22Rv1 (cell line): ENCODE results near the gene GLI2.

Source experiments
- H3K27ac ChIP-seq: fragments of 450-650 bp; 2 replicates; pipeline ENCODE4 v1.5.1; 2017
- CTCF ChIP-seq: fragments of 450-650 bp; IDR thresholded peaks from 2 replicates; pipeline ENCODE4 v1.5.1; 2017; ENCODE audit warnings: mild to moderate bottlenecking
- ZFX ChIP-seq: fragments of 450-650 bp; IDR thresholded peaks from 2 replicates; pipeline ENCODE4 v1.6.1; 2017; ENCODE audit warnings: antibody characterized with exemption, borderline replicate concordance

GLI2 gene

DNA sequence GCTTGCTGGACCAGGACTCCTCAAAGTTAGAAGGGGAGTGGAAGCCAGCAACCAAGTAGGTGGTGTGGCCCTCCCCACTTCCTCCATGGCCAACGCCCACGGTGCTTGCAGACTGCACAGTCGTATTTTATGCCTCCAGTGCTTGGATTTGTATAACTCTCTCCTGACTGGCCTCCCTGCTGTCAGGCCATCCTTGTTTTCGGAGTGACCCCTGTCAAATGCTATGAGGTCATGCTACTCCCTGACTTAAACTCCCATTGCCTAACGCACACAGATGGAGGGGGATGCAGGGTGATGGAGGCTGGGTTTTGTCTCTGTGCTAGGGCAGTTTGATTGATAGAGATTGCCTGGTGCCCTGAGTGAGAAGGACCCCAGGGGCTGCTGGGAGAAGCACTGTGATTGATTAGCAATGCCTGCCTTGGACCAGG lies 36.1 kb downstream of the GLI2 start:
- no peak overlapping the region for H3K27ac ChIP-seq
- TF ChIP-seq CTCF = no peak
- no peak for TF ChIP-seq ZFX

DNA sequence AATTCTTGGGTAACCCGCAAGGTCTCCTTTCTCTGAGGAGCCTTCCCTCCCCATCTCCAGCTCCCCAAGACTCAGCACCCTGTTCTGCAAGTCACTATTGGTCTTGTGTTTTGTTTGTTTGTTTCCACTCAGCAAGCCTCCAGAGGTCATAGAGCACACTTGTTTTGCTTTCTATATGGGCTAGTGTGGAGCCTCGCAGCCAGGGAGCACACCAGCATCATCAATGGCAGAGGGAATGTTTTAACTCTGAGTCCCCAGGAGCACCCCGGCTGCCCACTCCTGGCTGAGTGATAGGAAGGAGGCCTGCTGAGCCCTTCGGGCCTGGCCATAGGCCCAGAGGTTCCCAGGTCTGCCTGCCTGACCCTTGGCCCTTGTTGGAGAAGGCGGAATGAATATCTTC lies 36.6 kb downstream of the GLI2 start:
- H3K27ac ChIP-seq = no peak overlapping the region
- no peak for TF ChIP-seq ZFX
- TF ChIP-seq CTCF = no peak

DNA sequence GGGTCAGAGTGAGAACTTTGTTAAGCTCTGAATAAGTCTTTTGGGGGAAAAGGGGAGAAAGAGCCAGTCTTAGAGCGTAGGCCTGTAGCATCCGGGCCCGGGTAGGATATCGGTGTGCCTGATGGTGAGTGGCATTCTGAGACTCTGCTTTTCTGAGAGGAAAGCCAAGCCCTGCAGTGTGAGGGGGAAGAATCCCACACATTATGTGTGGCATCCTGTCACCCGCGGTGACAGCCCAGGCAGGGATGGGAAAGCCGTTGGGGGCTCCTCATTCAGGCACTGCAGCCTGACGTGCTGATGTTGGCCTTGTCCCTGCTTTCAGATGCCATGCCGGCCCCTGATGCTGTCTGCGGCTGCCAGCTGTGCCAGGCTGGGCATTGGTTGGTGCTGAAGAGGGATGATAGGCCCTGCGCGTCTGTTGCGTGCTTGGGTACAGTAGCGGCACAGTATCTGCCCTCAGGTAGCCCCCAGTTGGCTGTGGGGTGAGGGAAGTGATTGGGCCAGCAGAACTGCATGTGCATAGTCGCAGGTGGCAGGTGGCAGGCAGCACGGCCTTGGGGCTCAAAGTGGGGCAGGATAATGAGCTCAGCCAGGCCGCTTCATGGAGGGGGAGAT lies 37.6 kb downstream of the GLI2 start:
- no peak overlapping the region for H3K27ac ChIP-seq

GRCh38 chr2:120774557-120775160 lies 39.0 kb downstream of the GLI2 start:
- no peak for TF ChIP-seq ZFX
- H3K27ac ChIP-seq = no peak overlapping the region

More for the DNA sequence above, 37.6 kb downstream of the GLI2 start:
- TF ChIP-seq ZFX = no peak

GRCh38 chr2:120775194-120775593 lies 39.5 kb downstream of the GLI2 start:
- TF ChIP-seq ZFX = no peak
- no peak for TF ChIP-seq CTCF
- no peak overlapping the region for H3K27ac ChIP-seq

- no peak overlapping the region for H3K27ac ChIP-seq
- TF ChIP-seq CTCF = no peak
- no peak for TF ChIP-seq ZFX
Measured at GRCh38 chr2:120775801-120776589, 40.3 kb downstream of the GLI2 start.

DNA sequence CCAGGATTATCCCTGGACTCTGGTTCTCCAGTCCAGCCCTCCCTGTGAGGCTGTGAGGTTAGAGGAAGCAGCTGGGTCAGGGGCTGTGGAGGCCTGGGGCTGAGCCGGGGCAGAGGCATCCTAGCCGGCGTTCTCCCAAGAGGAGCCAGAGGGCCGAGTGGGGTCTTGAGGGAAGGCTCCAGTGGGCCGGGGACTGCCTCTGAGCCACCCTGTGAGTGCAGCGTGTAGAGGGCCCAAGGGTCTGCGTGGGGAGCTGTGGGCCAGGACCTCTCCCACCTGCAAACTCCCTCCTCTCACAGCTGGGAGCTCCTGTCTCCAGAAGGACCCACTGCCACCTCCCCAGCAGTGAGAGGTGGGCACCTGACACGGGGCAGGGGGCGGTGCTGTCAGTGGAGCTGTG lies 41.0 kb downstream of the GLI2 start:
- no peak overlapping the region for H3K27ac ChIP-seq

More for the DNA sequence above, 41.0 kb downstream of the GLI2 start:
- no peak for TF ChIP-seq ZFX
- no peak for TF ChIP-seq CTCF
